ENCODE results near the gene GPHN. TPM values are rescaled to one million over a fixed set of nuclear protein-coding genes. Genes with fewer than 3 reads are reported as not detected.
"Not testable (repeated sequence)": the region's sequence is repeated elsewhere in the genome, so short reads cannot be mapped to it uniquely, and the experiment has no call there.

The GPHN gene
- total RNA-seq, 4 donors from 2014 or later, result 14.8 to 20.8 (median 17.0) TPM

DNA sequence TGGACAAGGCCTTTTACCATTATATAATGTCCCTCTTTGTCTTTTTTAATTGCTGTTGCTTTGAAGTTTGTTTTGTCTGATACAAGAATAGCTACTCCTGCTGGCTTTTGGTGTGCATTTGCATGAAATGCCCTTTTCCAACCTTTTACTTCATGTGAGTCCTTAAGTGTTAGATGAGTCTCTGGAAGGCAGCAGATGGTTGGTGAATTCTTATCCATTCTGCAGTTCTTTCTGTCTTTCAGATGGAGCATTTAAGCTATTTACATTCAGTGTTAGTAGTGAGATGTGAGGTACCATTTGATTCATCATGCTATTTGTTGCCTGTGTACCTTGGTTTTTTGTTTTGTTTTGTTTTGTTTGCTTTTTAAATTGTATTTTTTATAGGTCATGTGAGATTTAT, 208.3 kb downstream of the GPHN start:
- TF ChIP-seq, protein P1, sequence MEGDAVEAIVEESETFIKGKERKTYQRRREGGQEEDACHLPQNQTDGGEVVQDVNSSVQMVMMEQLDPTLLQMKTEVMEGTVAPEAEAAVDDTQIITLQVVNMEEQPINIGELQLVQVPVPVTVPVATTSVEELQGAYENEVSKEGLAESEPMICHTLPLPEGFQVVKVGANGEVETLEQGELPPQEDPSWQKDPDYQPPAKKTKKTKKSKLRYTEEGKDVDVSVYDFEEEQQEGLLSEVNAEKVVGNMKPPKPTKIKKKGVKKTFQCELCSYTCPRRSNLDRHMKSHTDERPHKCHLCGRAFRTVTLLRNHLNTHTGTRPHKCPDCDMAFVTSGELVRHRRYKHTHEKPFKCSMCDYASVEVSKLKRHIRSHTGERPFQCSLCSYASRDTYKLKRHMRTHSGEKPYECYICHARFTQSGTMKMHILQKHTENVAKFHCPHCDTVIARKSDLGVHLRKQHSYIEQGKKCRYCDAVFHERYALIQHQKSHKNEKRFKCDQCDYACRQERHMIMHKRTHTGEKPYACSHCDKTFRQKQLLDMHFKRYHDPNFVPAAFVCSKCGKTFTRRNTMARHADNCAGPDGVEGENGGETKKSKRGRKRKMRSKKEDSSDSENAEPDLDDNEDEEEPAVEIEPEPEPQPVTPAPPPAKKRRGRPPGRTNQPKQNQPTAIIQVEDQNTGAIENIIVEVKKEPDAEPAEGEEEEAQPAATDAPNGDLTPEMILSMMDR (IDR thresholded peaks at IDR 0.05), result no peak
- TF ChIP-seq POLR2A (IDR thresholded peaks at IDR 0.05), result no peak
- intact Hi-C loops (cut with DNase I; ENCODE audit: low total_unique reads), result no loop called here
- no peak for DNase-seq (ENCODE audit: low spot score in 2 of 2)
- no peak overlapping the region for H3K4me3 ChIP-seq (ENCODE audit: low read depth, poor library complexity, severe bottlenecking)

DNA sequence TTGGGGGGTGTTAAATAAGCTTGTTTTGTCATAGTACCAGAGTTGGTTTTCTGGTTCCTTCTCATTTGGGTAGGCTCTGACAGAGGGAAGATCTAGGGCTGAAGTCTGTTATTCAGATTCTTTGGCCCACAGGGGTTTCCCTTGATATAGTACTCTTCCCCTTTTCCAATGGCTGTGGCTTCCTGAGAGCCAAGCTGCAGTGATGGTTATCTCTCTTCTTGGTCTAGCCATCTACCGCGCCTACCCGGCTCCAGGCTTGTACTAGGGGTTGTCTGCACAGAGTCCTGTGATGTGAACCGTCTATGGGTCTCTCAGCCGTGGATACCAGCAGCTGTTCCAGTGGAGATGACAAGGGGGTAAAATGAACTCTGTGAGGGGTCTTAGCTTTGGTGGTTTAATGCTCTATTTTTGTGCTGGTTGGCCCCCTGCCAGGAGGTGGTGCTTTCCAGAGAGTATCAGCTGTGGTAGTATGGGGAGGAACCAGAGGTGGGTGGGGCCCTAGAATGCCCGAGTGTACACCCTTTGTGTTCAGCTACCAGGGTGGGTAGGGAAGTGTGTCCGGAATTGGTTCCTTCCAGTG, 209.7 kb downstream of the GPHN start:
- H3K4me3 ChIP-seq (ENCODE audit: low read depth, poor library complexity, severe bottlenecking), result no peak overlapping the region
- 80 to 88% methylated on average over 7 of the region's 7 CpGs for WGBS, 2 donors
- no peak for DNase-seq (ENCODE audit: low spot score in 2 of 2)
- TF ChIP-seq, protein P1 (IDR thresholded peaks at IDR 0.05), result no peak
- no peak for TF ChIP-seq POLR2A (IDR thresholded peaks at IDR 0.05)
- intact Hi-C loops (cut with DNase I; ENCODE audit: low total_unique reads), result no loop called here

DNA sequence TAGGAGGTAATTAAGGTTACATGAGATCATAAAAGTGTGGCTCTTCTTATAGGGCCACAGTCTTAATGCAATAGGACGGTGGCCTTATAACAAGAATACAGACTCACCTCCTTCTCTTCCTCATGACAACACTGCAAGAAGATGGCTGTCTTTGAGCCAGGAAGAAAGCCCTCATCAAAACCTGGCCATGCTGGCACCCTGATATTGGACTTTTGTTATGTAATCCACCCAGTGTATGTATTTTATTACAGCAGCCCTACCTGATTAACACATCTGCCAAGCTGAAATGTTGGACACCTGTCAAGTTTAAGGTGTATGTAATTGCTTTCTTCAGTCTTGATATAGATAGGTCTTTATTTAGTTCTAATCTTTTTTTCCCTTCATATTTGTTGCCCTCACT, 217.0 kb downstream of the GPHN start:
- WGBS, 2 donors, result 96% methylated on average over 1 of the region's 1 CpG
- no peak for TF ChIP-seq POLR2A (IDR thresholded peaks at IDR 0.05)
- H3K4me3 ChIP-seq (ENCODE audit: low read depth, poor library complexity, severe bottlenecking), result no peak overlapping the region
- no peak for DNase-seq (ENCODE audit: low spot score in 2 of 2)
- intact Hi-C loops (cut with DNase I; ENCODE audit: low total_unique reads), result no loop called here

DNA sequence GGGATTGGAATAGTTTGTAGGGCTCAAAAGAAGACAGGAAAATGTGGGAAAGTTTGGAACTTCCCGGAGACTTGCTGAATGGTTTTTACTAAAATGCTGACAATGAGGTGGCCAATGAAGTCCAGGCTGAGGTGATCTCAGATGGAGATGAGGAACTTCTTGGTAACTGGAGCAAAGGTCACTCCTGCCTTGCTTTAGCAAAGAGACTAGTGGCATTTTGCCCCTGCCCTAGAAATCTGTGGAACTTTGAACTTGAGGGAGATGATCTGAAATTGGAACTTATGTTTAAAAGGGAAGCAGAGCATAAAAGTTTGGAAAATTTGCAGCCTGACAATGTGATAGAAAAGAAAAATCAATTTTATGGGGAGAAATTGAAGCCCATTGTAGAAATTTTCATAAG, 223.4 kb downstream of the GPHN start:
- H3K4me3 ChIP-seq (ENCODE audit: low read depth, poor library complexity, severe bottlenecking); intact Hi-C loops (cut with DNase I; ENCODE audit: low total_unique reads); DNase-seq (ENCODE audit: low spot score in 2 of 2): not testable (repeated sequence)
- 39 to 89% methylated on average over 1 of the region's 1 CpG for WGBS, 2 donors

DNA sequence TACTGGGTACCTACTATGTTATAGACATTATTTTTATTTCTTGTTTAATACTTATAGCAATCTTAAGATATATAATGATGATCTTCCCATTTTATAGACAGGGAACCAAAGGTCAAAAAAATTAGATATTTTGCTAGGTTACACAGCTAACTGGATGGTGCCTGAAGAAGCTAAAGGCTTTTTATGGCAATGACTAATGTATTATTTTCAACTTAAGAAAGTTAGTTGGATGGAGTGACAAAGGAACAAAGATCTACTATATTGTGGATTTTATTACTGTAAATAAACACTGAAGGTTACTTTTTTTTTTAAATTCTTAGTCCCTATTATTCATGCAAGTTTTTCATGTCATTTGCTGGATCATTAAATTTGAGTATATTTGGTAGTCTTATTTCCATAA, 227.9 kb downstream of the GPHN start:
- intact Hi-C loops (cut with DNase I; ENCODE audit: low total_unique reads), result no loop called here
- DNase-seq (ENCODE audit: low spot score in 2 of 2), result no peak
- H3K4me3 ChIP-seq (ENCODE audit: low read depth, poor library complexity, severe bottlenecking), result no peak overlapping the region
- TF ChIP-seq POLR2A (IDR thresholded peaks at IDR 0.05), result no peak
- TF ChIP-seq, protein P1 (IDR thresholded peaks at IDR 0.05), result no peak

DNA sequence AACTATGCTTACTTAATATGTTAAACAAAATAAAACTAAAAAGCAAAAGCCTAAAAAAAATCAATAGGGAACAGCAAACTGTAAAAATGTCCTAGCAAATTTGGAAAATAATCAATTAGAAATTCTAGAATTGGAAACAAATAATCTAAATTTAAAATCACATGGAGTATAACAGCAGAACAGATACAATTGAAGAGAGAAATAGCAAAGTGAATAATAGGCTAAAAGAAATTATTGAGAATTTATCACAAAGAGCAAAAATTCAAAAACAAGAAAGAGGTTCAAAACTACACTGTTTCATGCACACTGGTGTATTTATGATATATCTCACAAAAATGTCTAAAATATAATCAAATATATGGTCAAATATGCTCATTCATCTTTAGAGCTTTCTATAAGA, 231.9 kb downstream of the GPHN start:
- no peak for DNase-seq (ENCODE audit: low spot score in 2 of 2)
- no peak for TF ChIP-seq POLR2A (IDR thresholded peaks at IDR 0.05)
- TF ChIP-seq, protein P1 (IDR thresholded peaks at IDR 0.05), result no peak
- intact Hi-C loops (cut with DNase I; ENCODE audit: low total_unique reads), result no loop called here
- no peak overlapping the region for H3K4me3 ChIP-seq (ENCODE audit: low read depth, poor library complexity, severe bottlenecking)

DNA sequence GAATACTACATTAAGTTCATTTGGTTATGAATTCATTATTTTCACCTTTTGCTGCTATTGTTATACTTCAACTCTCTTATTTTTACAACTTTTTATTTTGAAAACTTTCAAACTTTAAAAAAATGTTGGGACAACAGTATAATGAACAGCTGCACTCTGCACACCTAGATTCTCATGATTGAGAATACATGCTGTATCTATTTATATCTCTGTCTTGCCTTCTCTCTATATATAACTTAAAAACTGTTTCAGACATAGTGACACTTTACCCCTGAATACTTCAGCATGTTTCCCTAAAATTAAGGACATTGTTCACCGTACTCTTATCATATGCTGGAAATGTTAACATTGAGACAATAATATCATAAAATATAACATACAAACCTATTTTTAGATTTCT, 237.1 kb downstream of the GPHN start:
- 93 to 98% methylated on average over 1 of the region's 1 CpG for WGBS, 2 donors
- TF ChIP-seq POLR2A (IDR thresholded peaks at IDR 0.05), result no peak
- TF ChIP-seq, protein P1 (IDR thresholded peaks at IDR 0.05), result no peak
- DNase-seq (ENCODE audit: low spot score in 2 of 2), result no peak
- intact Hi-C loops (cut with DNase I; ENCODE audit: low total_unique reads), result no loop called here
- H3K4me3 ChIP-seq (ENCODE audit: low read depth, poor library complexity, severe bottlenecking), result no peak overlapping the region
